GM12878 (cell line): ENCODE results near the gene NFKBIE. TPM values are rescaled to one million over a fixed set of nuclear protein-coding genes. Genes with fewer than 3 reads are reported as not detected.

Experiments used
- ATAC-seq: fragments of 200-7000 bp; cut with Tn5 transposase; 3 replicates; pipeline ENCODE4 v1.9.1; 2020; ENCODE audit warnings: mild to moderate bottlenecking, moderate library complexity
- BruUV-seq: library from RNA; stranded (reverse); fragments of 400-500 nt; replicated peaks from 2 replicates; lab custom pipeline; 2021; lab: Mats Ljungman, UMichigan
- CTCF ChIA-PET: fragments of 300-600 bp; sonication (Branson Sonifier 250); formaldehyde crosslinking; extraction: SDS; loops from one replicate; lab custom pipeline; 2021; ENCODE audit warnings: inconsistent platforms; lab: Yijun Ruan, JAX
- POLR2A ChIA-PET: fragments of 350-600 bp; formaldehyde crosslinking; extraction: SDS; loops from one replicate; lab custom pipeline; 2021; ENCODE audit warnings: inconsistent platforms; lab: Charles Lee
- RAD21 ChIA-PET: fragments of 300-600 bp; sonication (Branson Sonifier 250); formaldehyde crosslinking; loops from one replicate; lab custom pipeline; 2023; ENCODE audit warnings: antibody characterized with exemption; ENCODE audit not compliant: unreplicated experiment; lab: Charles Lee
- SMC1A ChIA-PET: fragments of 300-600 bp; sonication (Branson Sonifier 250); formaldehyde crosslinking; loops from one replicate; lab custom pipeline; 2023; ENCODE audit not compliant: unreplicated experiment, uncharacterized antibody; lab: Charles Lee
- DNase-seq: peaks from one replicate; pipeline ENCODE4 v3.0.0-alpha.2; 2011; ENCODE audit warnings: low read depth, low spot score
- FAIRE-seq: peaks from 3 replicates; lab custom pipeline; 2011; peaks lifted over from hg19 to GRCh38; lab: Jason Lieb, UNC
- H2AFZ ChIP-seq: 2 replicates; pipeline ENCODE4 v1.6.0; 2011; ENCODE audit warnings: low read depth, low read length, control low read depth; ENCODE audit not compliant: control insufficient read depth
- H3K27ac ChIP-seq: 2 replicates; pipeline ENCODE4 v1.5.1; 2011; ENCODE audit warnings: control low read depth; ENCODE audit not compliant: control insufficient read depth, insufficient read depth
- H3K27me3 ChIP-seq, 2 experiments: replicated peaks in 1 of 2; 2 replicates each; pipeline versions ENCODE4 v1.6.0 to v1.6.1; 2011; ENCODE audit warnings: low read length in 1 of 2; ENCODE audit not compliant: control insufficient read depth in 2 of 2, insufficient read depth in 2 of 2
- H3K36me3 ChIP-seq, 2 experiments: 2 replicates each; pipeline ENCODE4 v1.5.1; 2011; ENCODE audit warnings: low read length in 1 of 2; ENCODE audit not compliant: control insufficient read depth in 2 of 2, insufficient read depth in 2 of 2
- H3K4me1 ChIP-seq: 2 replicates; pipeline ENCODE4 v1.6.1; 2011; ENCODE audit warnings: mild to moderate bottlenecking, low read length, moderate library complexity, mixed read lengths; ENCODE audit not compliant: control insufficient read depth, insufficient read depth
- H3K4me2 ChIP-seq: 2 replicates; pipeline ENCODE4 v1.6.0; 2011; ENCODE audit warnings: control low read depth; ENCODE audit not compliant: control insufficient read depth, insufficient read depth
- H3K4me3 ChIP-seq: fragments of 200-600 bp; sonication (generic); 2 replicates; pipeline ENCODE4 v1.5.1; 2016
- H3K79me2 ChIP-seq: 2 replicates; pipeline ENCODE4 v1.6.0; 2011; ENCODE audit warnings: low read length; ENCODE audit not compliant: control insufficient read depth, insufficient read depth
- H3K9ac ChIP-seq: 2 replicates; pipeline ENCODE4 v1.8.0; 2011; ENCODE audit warnings: low read length, control low read depth, mixed read lengths; ENCODE audit not compliant: control insufficient read depth, insufficient read depth
- H3K9me3 ChIP-seq: replicated peaks from 3 replicates; pipeline ENCODE4 v1.5.1; 2011; ENCODE audit warnings: mild to moderate bottlenecking, low read length; ENCODE audit not compliant: control insufficient read depth, insufficient read depth
- H4K20me1 ChIP-seq: 2 replicates; pipeline ENCODE4 v1.6.0; 2011; ENCODE audit not compliant: control insufficient read depth, insufficient read depth
- BRCA1 ChIP-seq: IDR thresholded peaks from 2 replicates; pipeline ENCODE4 v1.6.1; 2011; ENCODE audit warnings: low read depth, low read length, improper control_type of control experiment
- CHD4 ChIP-seq: fragments of 200-600 bp; sonication (generic); IDR thresholded peaks from 2 replicates; pipeline ENCODE4 v1.6.1; 2016; ENCODE audit warnings: mild to moderate bottlenecking
- KAT2A ChIP-seq: conservative IDR thresholded peaks from 2 replicates; pipeline ENCODE4 v1.6.1; 2011; ENCODE audit warnings: low read depth, low read length; ENCODE audit not compliant: control insufficient read depth
- MEF2B ChIP-seq: fragments of 450-650 bp; IDR thresholded peaks from 2 replicates; pipeline ENCODE4 v1.6.1; 2018; ENCODE audit warnings: mild to moderate bottlenecking, moderate library complexity; ENCODE audit not compliant: partially characterized antibody, poor library complexity, severe bottlenecking
- NR2F1 ChIP-seq: fragments of 450-650 bp; conservative IDR thresholded peaks from 2 replicates; pipeline ENCODE4 v1.6.1; 2017; ENCODE audit warnings: mild to moderate bottlenecking
- REST ChIP-seq: IDR thresholded peaks from 2 replicates; pipeline ENCODE4 v1.6.1; 2012; ENCODE audit warnings: mild to moderate bottlenecking, low read depth, low read length
- SIX5 ChIP-seq: IDR thresholded peaks from 2 replicates; pipeline ENCODE4 v1.6.1; 2011; ENCODE audit warnings: mild to moderate bottlenecking, low read depth, low read length, moderate library complexity; ENCODE audit not compliant: severe bottlenecking
- WGBS: methylation state at CpG from one replicate; pipeline ENCODE4 v1.1.6; 2016; ENCODE audit warnings: low lambda C conversion rate; ENCODE audit not compliant: insufficient replicate concordance, insufficient coverage; ENCODE audit errors: missing lambda C conversion rate; 5-methylcytosine and 5-hydroxymethylcytosine counted together
- in situ Hi-C: fragments of 300-500 bp; cut with MboI; formaldehyde crosslinking; loops from 9 replicates; pipeline ENCODE4 v1.14.3; 2018; ENCODE audit warnings: mixed read lengths
- intact Hi-C: fragments of 100-400 bp; cut with micrococcal nuclease; formaldehyde crosslinking; loops from one replicate; pipeline ENCODE4 v1.14.2; 2022; ENCODE audit not compliant: unreplicated experiment
- polyA plus RNA-seq, 11 experiments: library from polyadenylated mRNA; depleted of rRNA in 4 of 11; unstranded in 6 of 11; stranded (reverse) in 5 of 11; fragments of >200 nt; fragmentation: Nextera tagmentation in 4 of 11; fragmentation: Illumina TruSeq in 1 of 11; extraction: Ambion mirVana in 4 of 11; extraction: Trizol in 1 of 11; gene quantifications; 1 replicate in 1 of 11; 2 replicates in 10 of 11; pipeline versions ENCODE4 v1.2.1 to v1.2.3, GENCODE V29; 2011 to 2016; ENCODE audit warnings: inconsistent platforms in 2 of 11, missing spikeins in 2 of 11, low read depth in 1 of 11
- total RNA-seq, 4 experiments: library from RNA; depleted of rRNA in 3 of 4; stranded (reverse); fragments of >200 nt in 3 of 4; fragmentation: Illumina TruSeq in 1 of 4; extraction: Trizol in 1 of 4; gene quantifications; 2 replicates each; pipeline versions ENCODE4 v1.2.1 to v1.2.3, GENCODE V29; 2013 to 2021

NFKBIE gene
- total and polyA plus RNA-seq, 10 of the 15 experiments (the other 5 are each of a cell fraction or from before 2014, with no cell fraction given) = 10.4 to 106 (median 38.8) TPM

GRCh38 chr6:44270526-44271405 is 5.4 kb upstream of the NFKBIE start:
- TF ChIP-seq REST (peak; percentile 59; the same call in 1 of the 2 replicates), SIX5 (no peak), BRCA1 (no peak), MEF2B (no peak), NR2F1 (no peak), KAT2A (no peak), CHD4 (no peak)
- in situ Hi-C loops = no loop called here
- Histone ChIP-seq H3K36me3 (no peaks in the 10 kb centered on the region), H3K27ac (no peak overlapping the region), H3K4me3 (no peak overlapping the region), H3K4me2 (peak overlapping the region; percentile 24; the same call in 1 of the 2 replicates), H4K20me1 (no peaks in the 10 kb centered on the region), H3K9ac (no peak overlapping the region), H3K4me1 (peaks cover 21% of the 10 kb centered on the region), H3K27me3 (peaks cover 4 to 15% of the 10 kb centered on the region in 2 experiments; a peak in 3 of 4 replicates), H3K9me3 (no peaks in the 10 kb centered on the region), H3K79me2 (peaks cover 1% of the 10 kb centered on the region; the same call in 1 of the 2 replicates), H2AFZ (no peak overlapping the region)
- BruUV-seq = no TSS peak
- CTCF ChIA-PET = interaction anchor here (1.6 to 6.3 kb wide), 3 partner anchors 36 to 65 kb away, joined by 3 to 163 read pairs (median 4); no protein-coding TSS in a partner anchor
- ATAC-seq (no peak), FAIRE-seq (no peak), DNase-seq (no peak)
- intact Hi-C loops = no loop called here
- RAD21 ChIA-PET = interaction anchor here (1.1 to 4.2 kb wide), 2 partner anchors 34 to 68 kb away, joined by 3 to 36 read pairs; no protein-coding TSS in a partner anchor
- SMC1A ChIA-PET = interaction anchor here (4.6 kb wide), 1 partner anchor 67 kb away, joined by 79 read pairs; no protein-coding TSS in a partner anchor
- POLR2A ChIA-PET = interaction anchor here (0.8 kb wide), 1 partner anchor 19 kb away, joined by 3 read pairs; no protein-coding TSS in a partner anchor
- WGBS = 1% methylated on average over 15 of the region's 90 CpGs
